A549 (cell line): Measurements from ENCODE around the gene MYO1B. TPM values are rescaled to one million over a fixed set of nuclear protein-coding genes. Genes with fewer than 3 reads are reported as not detected.

Source experiments
- ATAC-seq, 2 experiments: fragments of 200-7000 bp in 1 of 2; fragments of >200 bp in 1 of 2; cut with Nextera tagmentation in 1 of 2; cut with Tn5 transposase in 1 of 2; 3 replicates each; pipeline versions ENCODE4 v1.8.0 to v1.9.1; 2018 to 2020; ENCODE audit warnings: mild to moderate bottlenecking in 1 of 2, moderate library complexity in 1 of 2
- CTCF ChIA-PET: fragments of 300-600 bp; sonication (Branson Sonifier 250); formaldehyde crosslinking; extraction: SDS; loops from one replicate; lab custom pipeline; 2021; ENCODE audit warnings: antibody characterized with exemption, inconsistent platforms; lab: Yijun Ruan, JAX
- POLR2A ChIA-PET: fragments of 350-600 bp; formaldehyde crosslinking; extraction: SDS; loops from one replicate; lab custom pipeline; 2021; ENCODE audit warnings: antibody characterized with exemption, inconsistent platforms; lab: Yijun Ruan, JAX
- DNase-seq, 2 experiments: peaks; one replicate each; pipeline versions ENCODE4 v3.0.0 to v3.0.0-alpha.2; 2011 to 2016; ENCODE audit warnings: low read depth in 1 of 2, low spot score in 1 of 2
- FAIRE-seq: peaks from 2 replicates; lab custom pipeline; 2011; peaks lifted over from hg19 to GRCh38; lab: Jason Lieb, UNC
- H3K27ac ChIP-seq, 2 experiments: fragments of >200 bp; sonication (Bioruptor Twin); formaldehyde crosslinking; 3 replicates each; pipeline ENCODE4 v1.5.1; 2016 to 2017
- H3K4me1 ChIP-seq: fragments of >200 bp; sonication (Bioruptor Twin); formaldehyde crosslinking; 3 replicates; pipeline ENCODE4 v1.6.1; 2016
- H3K4me2 ChIP-seq: fragments of >200 bp; sonication (Bioruptor Twin); formaldehyde crosslinking; 3 replicates; pipeline ENCODE4 v1.6.1; 2016
- H3K4me3 ChIP-seq: fragments of >200 bp; sonication (Bioruptor Twin); formaldehyde crosslinking; 3 replicates; pipeline ENCODE4 v1.5.1; 2016
- H3K9me3 ChIP-seq: fragments of >200 bp; sonication (Bioruptor Twin); formaldehyde crosslinking; 3 replicates; pipeline ENCODE4 v1.6.1; 2016
- CBX2 ChIP-seq: fragments of 200-600 bp; sonication (generic); IDR thresholded peaks from 2 replicates; pipeline ENCODE4 v1.6.1; 2016; ENCODE audit warnings: low read depth, mild to moderate bottlenecking, borderline replicate concordance
- CHD4 ChIP-seq: fragments of 200-600 bp; sonication (generic); IDR thresholded peaks from 2 replicates; pipeline ENCODE4 v1.6.1; 2016; ENCODE audit warnings: antibody characterized with exemption, mild to moderate bottlenecking, borderline replicate concordance
- CTCF ChIP-seq: fragments of >200 bp; sonication (Bioruptor Twin); formaldehyde crosslinking; IDR thresholded peaks from 3 replicates; pipeline ENCODE4 v1.5.1; 2016
- E2F6 ChIP-seq: IDR thresholded peaks from 2 replicates; pipeline ENCODE4 v1.6.1; 2012; ENCODE audit warnings: low read depth, borderline replicate concordance
- ESRRA ChIP-seq: fragments of 150-350 bp; IDR thresholded peaks from 2 replicates; pipeline ENCODE4 v1.6.1; 2014; ENCODE audit warnings: mild to moderate bottlenecking, low read length, borderline replicate concordance
- FOSB ChIP-seq: fragments of 250-450 bp; sonication (Bioruptor Pico); IDR thresholded peaks from 2 replicates; pipeline ENCODE4 v1.5.0; 2020; ENCODE audit warnings: mild to moderate bottlenecking, moderate library complexity
- FOXS1 ChIP-seq: fragments of 250-450 bp; sonication (Bioruptor Pico); IDR thresholded peaks from 2 replicates; pipeline ENCODE4 v1.5.0; 2020; ENCODE audit warnings: mild to moderate bottlenecking, moderate library complexity
- HDAC2 ChIP-seq: fragments of 200-600 bp; sonication (generic); IDR thresholded peaks from 2 replicates; pipeline ENCODE4 v1.6.1; 2016
- HEYL ChIP-seq: fragments of 250-450 bp; sonication (Bioruptor Pico); IDR thresholded peaks from 2 replicates; pipeline ENCODE4 v1.8.0; 2021; ENCODE audit warnings: mild to moderate bottlenecking, moderate library complexity
- HMGXB4 ChIP-seq: fragments of 250-450 bp; sonication (Bioruptor Pico); IDR thresholded peaks from 2 replicates; pipeline ENCODE4 v1.5.0; 2021; ENCODE audit warnings: mild to moderate bottlenecking, moderate library complexity, borderline replicate concordance
- HOXA7 ChIP-seq: fragments of 250-450 bp; sonication (Bioruptor Pico); IDR thresholded peaks from 2 replicates; pipeline ENCODE4 v1.5.0; 2020; ENCODE audit warnings: mild to moderate bottlenecking, moderate library complexity
- HOXB13 ChIP-seq: fragments of 250-450 bp; sonication (Bioruptor Pico); IDR thresholded peaks from 2 replicates; pipeline ENCODE4 v1.5.0; 2020; ENCODE audit warnings: low read depth, mild to moderate bottlenecking, moderate library complexity
- KDM5A ChIP-seq: fragments of 200-600 bp; sonication (generic); IDR thresholded peaks from 2 replicates; pipeline ENCODE4 v1.6.1; 2016; ENCODE audit warnings: antibody characterized with exemption, mild to moderate bottlenecking
- MAFK ChIP-seq: fragments of 450-650 bp; IDR thresholded peaks from 2 replicates; pipeline ENCODE4 v1.6.1; 2014; ENCODE audit not compliant: partially characterized antibody
- NPAS2 ChIP-seq: fragments of 250-450 bp; sonication (Bioruptor Pico); IDR thresholded peaks from 2 replicates; pipeline ENCODE4 v1.8.0; 2022; ENCODE audit warnings: mild to moderate bottlenecking, moderate library complexity, borderline replicate concordance
- NR3C1 ChIP-seq: fragments of >200 bp; sonication (Bioruptor Twin); formaldehyde crosslinking; IDR thresholded peaks from 3 replicates; pipeline ENCODE4 v1.6.1; 2017
- POLR2AphosphoS2 ChIP-seq: conservative IDR thresholded peaks from 2 replicates; pipeline ENCODE4 v1.6.1; 2012; ENCODE audit warnings: low read length, improper control_type of control experiment, inconsistent platforms
- RAD21 ChIP-seq, 2 experiments: fragments of >200 bp in 1 of 2; sonication (Bioruptor Twin) in 1 of 2; formaldehyde crosslinking in 1 of 2; IDR thresholded peaks in 1 of 2; conservative IDR thresholded peaks in 1 of 2; 2 replicates in 1 of 2; 3 replicates in 1 of 2; pipeline ENCODE4 v1.6.1; 2012 to 2018; ENCODE audit warnings: inconsistent platforms in 1 of 2
- RFX5 ChIP-seq: fragments of 450-650 bp; IDR thresholded peaks from 2 replicates; pipeline ENCODE4 v1.7.1; 2014; ENCODE audit warnings: antibody characterized with exemption, mild to moderate bottlenecking, moderate library complexity
- TFCP2L1 ChIP-seq: fragments of 250-450 bp; sonication (Bioruptor Pico); IDR thresholded peaks from 2 replicates; pipeline ENCODE4 v1.5.0; 2021; ENCODE audit warnings: mild to moderate bottlenecking
- ZFP36 ChIP-seq: fragments of 450-650 bp; IDR thresholded peaks from 2 replicates; pipeline ENCODE4 v1.6.1; 2014; ENCODE audit warnings: borderline replicate concordance; ENCODE audit not compliant: partially characterized antibody
- WGBS: methylation state at CpG from one replicate; pipeline ENCODE4 v1.1.6; 2017; ENCODE audit errors: missing lambda C conversion rate; 5-methylcytosine and 5-hydroxymethylcytosine counted together
- polyA plus RNA-seq, 4 experiments: library from polyadenylated mRNA; depleted of rRNA in 3 of 4; stranded (reverse); fragments of >200 nt; fragmentation: RNase III in 1 of 4; extraction: RNeasy Plus Mini Kit Qiagen cat#74134 plus additional on column Dnase treatment in 1 of 4; gene quantifications; 2 replicates in 3 of 4; 3 replicates in 1 of 4; pipeline ENCODE4 v1.2.3, GENCODE V29; 2011 to 2017

The MYO1B gene
- polyA plus RNA-seq, 2 of the 4 experiments (the other 2 are of a cell fraction) = 77.7 to 159 TPM

- ATAC-seq = no peak
- H3K4me2 ChIP-seq = no peak overlapping the region
- POLR2A ChIA-PET = no interaction called here
- no peaks in the 10 kb centered on the region for H3K9me3 ChIP-seq
- FAIRE-seq = no peak
- WGBS = 61% methylated on average over 1 of the region's 1 CpG
- no peak overlapping the region for H3K27ac ChIP-seq
- TF ChIP-seq HDAC2 (no peak), ESRRA (no peak), HEYL (CRISPR knock-in tag) (no peak)
- TF ChIP-seq, all 56 proteins: peak for 0
- Histone ChIP-seq H3K4me3 (no peak overlapping the region), H3K4me1 (no peaks in the 10 kb centered on the region)
- DNase-seq = no peak
- CTCF ChIA-PET = no interaction called here
Observed at GRCh38 chr2:191366199-191366598, 121.0 kb downstream of the MYO1B start.

- FAIRE-seq (no peak), ATAC-seq (peak in 1 of 2 experiments; percentile 45; a peak in 1 of 6 replicates)
- CTCF ChIA-PET = interaction anchor here (1.4 kb wide), 1 partner anchor 17 kb away, joined by 3 read pairs; no protein-coding TSS in a partner anchor
Observed at GRCh38 chr2:191369034-191369433, 123.8 kb downstream of the MYO1B start.

DNA sequence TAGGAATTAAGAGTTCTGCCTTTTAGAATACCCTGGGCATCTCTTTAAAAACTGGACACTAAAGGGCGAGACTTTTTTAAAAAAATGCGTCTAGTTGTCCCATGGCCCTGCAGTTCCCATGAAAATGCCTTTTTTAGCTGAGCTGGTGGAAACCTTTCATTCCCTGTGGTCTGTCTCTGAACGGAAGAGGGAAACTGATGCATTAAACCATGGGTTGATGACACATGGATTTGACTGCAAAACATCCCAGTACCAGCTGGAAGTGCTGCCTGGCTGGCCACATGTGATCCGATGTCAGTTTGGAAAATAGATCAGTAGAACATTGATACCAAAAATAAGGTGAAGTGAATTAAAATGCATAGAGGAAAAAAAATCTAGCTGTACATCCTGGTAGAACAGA lies 129.2 kb downstream of the MYO1B start:
- POLR2A ChIA-PET = no interaction called here
- CTCF ChIA-PET = interaction anchor here (0.8 kb wide), 1 partner anchor 209 kb away, joined by 3 read pairs; no protein-coding TSS in a partner anchor
- Histone ChIP-seq H3K27ac (no peak overlapping the region), H3K9me3 (no peaks in the 10 kb centered on the region), H3K4me1 (peaks cover 28% of the 10 kb centered on the region), H3K4me3 (no peak overlapping the region), H3K4me2 (no peak overlapping the region)
- no peak for TF ChIP-seq HOXA7
- TF ChIP-seq HOXB13 (CRISPR knock-in tag) = no peak
- TF ChIP-seq TFCP2L1 (CRISPR knock-in tag) = no peak
- TF ChIP-seq RFX5 = no peak
- no peak for TF ChIP-seq HMGXB4
- TF ChIP-seq HEYL (CRISPR knock-in tag) = no peak
- FAIRE-seq (no peak), ATAC-seq (no peak), DNase-seq (no peak)
- WGBS = 98% methylated on average over 4 of the region's 4 CpGs

More at GRCh38 chr2:191369034-191369433, 123.8 kb downstream of the MYO1B start:
- H3K9me3 ChIP-seq = no peaks in the 10 kb centered on the region
- no peak overlapping the region for H3K27ac ChIP-seq
- 72% methylated on average over 3 of the region's 3 CpGs for WGBS
- H3K4me2 ChIP-seq = no peak overlapping the region
- no peak for DNase-seq
- TF ChIP-seq RAD21 (conservative IDR thresholded peaks at IDR 0.05 in 1 of 2, IDR thresholded peaks at IDR 0.05 in 1 of 2) (peak; percentile 21 to 36; a peak in 1 of 5 replicates), ESRRA (no peak), FOXS1 (no peak), POLR2AphosphoS2 (no peak), FOSB (no peak), NPAS2 (CRISPR knock-in tag) (no peak), CTCF (peak; percentile 31; the same call in 2 of the 3 replicates), CBX2 (no peak), MAFK (no peak), CHD4 (no peak), NR3C1 (no peak), ZFP36 (no peak), KDM5A (no peak), E2F6 (no peak)
- no peaks in the 10 kb centered on the region for H3K4me1 ChIP-seq
- H3K4me3 ChIP-seq = no peak overlapping the region
- POLR2A ChIA-PET = no interaction called here
